ENCODE results near the gene BICRAL. TPM values are rescaled to one million over a fixed set of nuclear protein-coding genes. Genes with fewer than 3 reads are reported as not detected.

BICRAL gene
- total and polyA plus RNA-seq, 9 of the 15 experiments (the other 6 are each of a cell fraction or from before 2014, with no cell fraction given): 1.2 to 11.9 (median 5.6) TPM

GRCh38 chr6:42879372-42880239, 97.8 kb downstream of the BICRAL start, which contains the start of gene RPL7L1 (continued):
- TF ChIP-seq ZBTB9 (CRISPR knock-in tag; IDR thresholded peaks at IDR 0.05) (peak; percentile 52; the same call in 1 of the 2 replicates), ZNF408 (CRISPR knock-in tag; IDR thresholded peaks at IDR 0.05; ENCODE audit: low read depth) (no peak), RNF2 (IDR thresholded peaks at IDR 0.05) (peak; percentile 60), GABPB1 (CRISPR knock-in tag; IDR thresholded peaks at IDR 0.05) (peak; percentile 97), ZNF707 (CRISPR knock-in tag; conservative IDR thresholded peaks at IDR 0.05) (peak; percentile 24; the same call in 1 of the 2 replicates), THRB (CRISPR knock-in tag; conservative IDR thresholded peaks at IDR 0.05) (peak; percentile 83), SMARCB1 (IDR thresholded peaks at IDR 0.05; ENCODE audit: insufficient read length, low read depth) (no peak), NCOA4 (IDR thresholded peaks at IDR 0.05; ENCODE audit: partially characterized antibody) (no peak), ZNF77 (CRISPR knock-in tag; IDR thresholded peaks at IDR 0.05) (no peak), ZNF512 (tag; IDR thresholded peaks at IDR 0.05) (no peak), BRD4 (IDR thresholded peaks at IDR 0.05) (peak; percentile 99), ZSCAN29 (IDR thresholded peaks at IDR 0.05) (0 out of 2 replicates have a peak, but pooled peaks have one; percentile 33), STAG1 (CRISPR knock-in tag; IDR thresholded peaks at IDR 0.05; ENCODE audit: borderline replicate concordance) (no peak), SOX6 (IDR thresholded peaks at IDR 0.05) (peak; percentile 42; the same call in 1 of the 2 replicates), ZNF583 (CRISPR knock-in tag; IDR thresholded peaks at IDR 0.05) (no peak), HNRNPH1 (optimal IDR thresholded peaks at IDR 0.05; ENCODE audit: low read depth, low read length) (no peak), BRCA1 (IDR thresholded peaks at IDR 0.05) (no peak), BRCA1 (CRISPR knock-in tag; IDR thresholded peaks at IDR 0.05) (no peak), TAF15 (IDR thresholded peaks at IDR 0.05; ENCODE audit: low read depth, low read length) (no peak)
- TF ChIP-seq, protein P1, sequence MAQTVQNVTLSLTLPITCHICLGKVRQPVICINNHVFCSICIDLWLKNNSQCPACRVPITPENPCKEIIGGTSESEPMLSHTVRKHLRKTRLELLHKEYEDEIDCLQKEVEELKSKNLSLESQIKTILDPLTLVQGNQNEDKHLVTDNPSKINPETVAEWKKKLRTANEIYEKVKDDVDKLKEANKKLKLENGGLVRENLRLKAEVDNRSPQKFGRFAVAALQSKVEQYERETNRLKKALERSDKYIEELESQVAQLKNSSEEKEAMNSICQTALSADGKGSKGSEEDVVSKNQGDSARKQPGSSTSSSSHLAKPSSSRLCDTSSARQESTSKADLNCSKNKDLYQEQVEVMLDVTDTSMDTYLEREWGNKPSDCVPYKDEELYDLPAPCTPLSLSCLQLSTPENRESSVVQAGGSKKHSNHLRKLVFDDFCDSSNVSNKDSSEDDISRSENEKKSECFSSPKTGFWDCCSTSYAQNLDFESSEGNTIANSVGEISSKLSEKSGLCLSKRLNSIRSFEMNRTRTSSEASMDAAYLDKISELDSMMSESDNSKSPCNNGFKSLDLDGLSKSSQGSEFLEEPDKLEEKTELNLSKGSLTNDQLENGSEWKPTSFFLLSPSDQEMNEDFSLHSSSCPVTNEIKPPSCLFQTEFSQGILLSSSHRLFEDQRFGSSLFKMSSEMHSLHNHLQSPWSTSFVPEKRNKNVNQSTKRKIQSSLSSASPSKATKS (CRISPR knock-in tag; IDR thresholded peaks at IDR 0.05): no peak
- TF ChIP-seq, protein P2, sequence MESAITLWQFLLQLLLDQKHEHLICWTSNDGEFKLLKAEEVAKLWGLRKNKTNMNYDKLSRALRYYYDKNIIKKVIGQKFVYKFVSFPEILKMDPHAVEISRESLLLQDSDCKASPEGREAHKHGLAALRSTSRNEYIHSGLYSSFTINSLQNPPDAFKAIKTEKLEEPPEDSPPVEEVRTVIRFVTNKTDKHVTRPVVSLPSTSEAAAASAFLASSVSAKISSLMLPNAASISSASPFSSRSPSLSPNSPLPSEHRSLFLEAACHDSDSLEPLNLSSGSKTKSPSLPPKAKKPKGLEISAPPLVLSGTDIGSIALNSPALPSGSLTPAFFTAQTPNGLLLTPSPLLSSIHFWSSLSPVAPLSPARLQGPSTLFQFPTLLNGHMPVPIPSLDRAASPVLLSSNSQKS (CRISPR knock-in tag; IDR thresholded peaks at IDR 0.05): no peak

All from K562 (cell line).